GM18870 (cell line): ENCODE data around the gene NBAS.

Experiments used
- ATAC-seq: cut with Tn5 transposase; IDR thresholded peaks from one replicate; pipeline ENCODE4 v1.9.1; 2021; ENCODE audit warnings: moderate library complexity; ENCODE audit not compliant: unreplicated experiment

The NBAS gene

GRCh38 chr2:15560988-15561573 is at the start of gene NBAS:
TSS of gene NBAS (minus strand) at chr2:15561334. CDS start at chr2:15561304, 30 bp downstream.
- ATAC-seq, result peak; percentile 65

GRCh38 chr2:15610430-15610952 is 49.4 kb upstream of the NBAS start:
- ATAC-seq, result no peak

- no peak for ATAC-seq
These were observed 48.4 kb upstream of the NBAS start for GRCh38 chr2:15609341-15610042.

- ATAC-seq, result no peak
These were observed 47.2 kb upstream of the NBAS start for GRCh38 chr2:15608392-15608761.

GRCh38 chr2:15607709-15608391 is 46.7 kb upstream of the NBAS start:
- no peak for ATAC-seq

GRCh38 chr2:15606481-15607441 is 45.6 kb upstream of the NBAS start:
- ATAC-seq, result no peak

GRCh38 chr2:15605721-15606120 is 44.6 kb upstream of the NBAS start:
- ATAC-seq, result no peak

- ATAC-seq, result no peak
These were observed 42.8 kb upstream of the NBAS start for GRCh38 chr2:15603948-15604347.

- ATAC-seq, result no peak
These were observed 42.1 kb upstream of the NBAS start for GRCh38 chr2:15603044-15603765.

- ATAC-seq, result no peak
These were observed 41.3 kb upstream of the NBAS start for GRCh38 chr2:15602393-15602792.

GRCh38 chr2:15601681-15602080 is 40.5 kb upstream of the NBAS start:
- no peak for ATAC-seq

- no peak for ATAC-seq
These were observed 38.9 kb upstream of the NBAS start for GRCh38 chr2:15599994-15600393.

GRCh38 chr2:15596968-15597367 is 35.8 kb upstream of the NBAS start:
- no peak for ATAC-seq

- no peak for ATAC-seq
These were observed 35.2 kb upstream of the NBAS start for GRCh38 chr2:15596350-15596749.

GRCh38 chr2:15595936-15596335 is 34.8 kb upstream of the NBAS start:
- no peak for ATAC-seq

GRCh38 chr2:15595342-15595905 is 34.3 kb upstream of the NBAS start:
- no peak for ATAC-seq

- no peak for ATAC-seq
These were observed 33.4 kb upstream of the NBAS start for GRCh38 chr2:15594291-15595256.

- no peak for ATAC-seq
These were observed 32.2 kb upstream of the NBAS start for GRCh38 chr2:15593327-15593705.
